ENCODE measurements around the gene ITGB4.

Gene ITGB4

GRCh38 chr17:75803883-75804282 lies 82.6 kb downstream of the ITGB4 start:
- DNase-seq, result no peak

GRCh38 chr17:75806822-75807500 lies 85.7 kb downstream of the ITGB4 start:
- no peak for DNase-seq

Data from stimulated activated CD4-positive, alpha-beta T cell treated with anti-CD3 and anti-CD28 coated beads, Interleukin-12 subunit alpha, Interleukin-12 subunit beta, amount 100 ng/mL, for 4 hours (primary cell).